ENCODE data around the gene BEND3. TPM values are rescaled to one million over a fixed set of nuclear protein-coding genes. Genes with fewer than 3 reads are reported as not detected.
A peak's percentile ranks its signal among the peaks of the same experiment; 100 is the strongest.

BEND3 gene
- total and polyA plus RNA-seq, 10 of the 15 experiments (the other 5 are each of a cell fraction or from before 2014, with no cell fraction given) = 1.1 to 9.0 (median 3.6) TPM

DNA sequence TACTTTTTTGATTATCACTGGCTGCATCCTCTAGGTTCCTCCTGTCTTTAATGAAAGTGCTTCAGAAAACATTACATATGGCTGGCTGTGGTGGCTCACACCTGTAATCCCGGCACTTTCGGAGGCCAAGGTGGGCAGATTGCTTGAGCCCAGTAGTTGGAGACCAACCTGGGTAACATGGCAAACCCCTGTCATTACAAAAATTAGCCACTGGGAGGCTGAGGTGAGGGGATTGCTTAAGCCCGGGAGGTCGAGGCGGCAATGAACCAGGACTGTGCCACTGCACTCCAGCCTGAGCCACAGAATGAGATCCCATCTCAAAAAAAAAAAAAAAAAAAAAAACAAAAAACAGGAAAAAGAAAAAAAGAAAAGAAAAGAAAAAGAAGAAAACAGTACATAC lies 35.3 kb downstream of the BEND3 start:
- CTCF ChIA-PET = interaction anchor here (3.7 kb wide), 1 partner anchor 34 kb away, joined by 23 read pairs; no protein-coding TSS in a partner anchor
- H3K9me3 ChIP-seq (replicated peaks; ENCODE audit: control insufficient read depth, insufficient read depth, low read length) = peaks cover 4% of the 10 kb centered on the region; the same call in 2 of the 3 replicates
- POLR2A ChIA-PET = interaction anchor here (0.5 kb wide), 1 partner anchor 13 kb away, joined by 3 read pairs; no protein-coding TSS in a partner anchor
- in situ Hi-C loops (cut with MboI) = no loop called here
- H3K9ac ChIP-seq (ENCODE audit: control insufficient read depth, insufficient read depth, low read length) = no peak overlapping the region
- 0 out of 4 replicates have a peak, but pooled peaks cover 0 to 1% of the 10 kb centered on the region in 2 experiments for H3K36me3 ChIP-seq (ENCODE audit: control insufficient read depth in 2 of 2, insufficient read depth in 2 of 2, low read length in 1 of 2)
- SMC1A ChIA-PET (ENCODE audit: uncharacterized antibody, unreplicated experiment) = interaction anchor here (1.5 kb wide), 1 partner anchor 34 kb away, joined by 3 read pairs; no protein-coding TSS in a partner anchor
- intact Hi-C loops (cut with micrococcal nuclease; ENCODE audit: unreplicated experiment) = no loop called here
- H3K4me2 ChIP-seq (ENCODE audit: control insufficient read depth, insufficient read depth) = no peak overlapping the region
- ATAC-seq = peak; percentile 62
- FAIRE-seq = no peak
- DNase-seq (ENCODE audit: low read depth, low spot score) = no peak
- no peaks in the 10 kb centered on the region for H3K27me3 ChIP-seq (replicated peaks in 1 of 2; ENCODE audit: control insufficient read depth in 2 of 2, insufficient read depth in 2 of 2, low read length in 1 of 2)
- TF ChIP-seq, protein P1, sequence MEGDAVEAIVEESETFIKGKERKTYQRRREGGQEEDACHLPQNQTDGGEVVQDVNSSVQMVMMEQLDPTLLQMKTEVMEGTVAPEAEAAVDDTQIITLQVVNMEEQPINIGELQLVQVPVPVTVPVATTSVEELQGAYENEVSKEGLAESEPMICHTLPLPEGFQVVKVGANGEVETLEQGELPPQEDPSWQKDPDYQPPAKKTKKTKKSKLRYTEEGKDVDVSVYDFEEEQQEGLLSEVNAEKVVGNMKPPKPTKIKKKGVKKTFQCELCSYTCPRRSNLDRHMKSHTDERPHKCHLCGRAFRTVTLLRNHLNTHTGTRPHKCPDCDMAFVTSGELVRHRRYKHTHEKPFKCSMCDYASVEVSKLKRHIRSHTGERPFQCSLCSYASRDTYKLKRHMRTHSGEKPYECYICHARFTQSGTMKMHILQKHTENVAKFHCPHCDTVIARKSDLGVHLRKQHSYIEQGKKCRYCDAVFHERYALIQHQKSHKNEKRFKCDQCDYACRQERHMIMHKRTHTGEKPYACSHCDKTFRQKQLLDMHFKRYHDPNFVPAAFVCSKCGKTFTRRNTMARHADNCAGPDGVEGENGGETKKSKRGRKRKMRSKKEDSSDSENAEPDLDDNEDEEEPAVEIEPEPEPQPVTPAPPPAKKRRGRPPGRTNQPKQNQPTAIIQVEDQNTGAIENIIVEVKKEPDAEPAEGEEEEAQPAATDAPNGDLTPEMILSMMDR (IDR thresholded peaks at IDR 0.05 in 2 of 3, conservative IDR thresholded peaks at IDR 0.05 in 1 of 3; ENCODE audit: control insufficient read depth in 2 of 3, extremely low read depth in 1 of 3, insufficient read depth in 1 of 3, low read depth in 3 of 3, low read length in 3 of 3) = peak; percentile 9 to 42 (median 17); a peak in 2 of 6 replicates
- TF ChIP-seq RAD21 (IDR thresholded peaks at IDR 0.05; ENCODE audit: insufficient read depth, low read depth, low read length) = peak; percentile 38
- no peak for TF ChIP-seq BCL11A (IDR thresholded peaks at IDR 0.05; ENCODE audit: low read depth, low read length)
- H2AFZ ChIP-seq (ENCODE audit: control insufficient read depth, low read depth, low read length) = no peak overlapping the region
- WGBS (ENCODE audit: insufficient coverage, insufficient replicate concordance, low lambda C conversion rate, missing lambda C conversion rate) = 86% methylated on average over 5 of the region's 5 CpGs
- no TSS peak for BruUV-seq (replicated peaks)
- H3K4me1 ChIP-seq (ENCODE audit: control insufficient read depth, insufficient read depth, low read length) = peaks cover 10% of the 10 kb centered on the region; the same call in 1 of the 2 replicates
- H3K27ac ChIP-seq (ENCODE audit: control insufficient read depth, insufficient read depth) = no peak overlapping the region
- no peaks in the 10 kb centered on the region for H4K20me1 ChIP-seq (ENCODE audit: control insufficient read depth, insufficient read depth)
- H3K4me3 ChIP-seq = no peak overlapping the region
- no peaks in the 10 kb centered on the region for H3K79me2 ChIP-seq (ENCODE audit: control insufficient read depth, insufficient read depth, low read length)
- RAD21 ChIA-PET (ENCODE audit: unreplicated experiment) = no interaction called here

DNA sequence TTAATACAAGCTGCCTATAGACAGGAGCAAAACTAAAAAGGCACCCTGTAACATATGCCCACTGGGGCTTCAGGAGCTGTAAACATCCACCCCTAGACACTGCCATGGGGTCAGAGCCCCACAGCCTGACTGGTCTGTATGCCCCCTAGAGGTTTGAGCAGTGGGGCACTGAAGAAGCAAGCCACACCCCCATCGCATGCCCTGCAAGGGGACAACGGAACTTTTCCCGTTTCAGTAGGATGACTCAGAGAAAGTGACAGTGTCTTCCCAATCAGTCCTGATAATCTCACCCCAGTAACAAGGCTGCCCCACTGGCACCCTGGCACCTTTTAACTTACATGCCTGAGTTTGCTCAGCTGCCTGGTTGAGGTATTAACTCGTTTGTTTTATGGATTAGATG lies 35.9 kb downstream of the BEND3 start:
- CTCF ChIA-PET = interaction anchor here (0.6 to 3.7 kb wide), 2 partner anchors 34 to 53 kb away, joined by 3 to 23 read pairs; no protein-coding TSS in a partner anchor
- DNase-seq (ENCODE audit: low read depth, low spot score) (no peak), ATAC-seq (no peak), FAIRE-seq (no peak)
- Histone ChIP-seq H3K9me3 (replicated peaks; ENCODE audit: control insufficient read depth, insufficient read depth, low read length) (peaks cover 4% of the 10 kb centered on the region; the same call in 2 of the 3 replicates), H3K27me3 (replicated peaks in 1 of 2; ENCODE audit: control insufficient read depth in 2 of 2, insufficient read depth in 2 of 2, low read length in 1 of 2) (no peaks in the 10 kb centered on the region), H4K20me1 (ENCODE audit: control insufficient read depth, insufficient read depth) (no peaks in the 10 kb centered on the region), H3K36me3 (ENCODE audit: control insufficient read depth in 2 of 2, insufficient read depth in 2 of 2, low read length in 1 of 2) (0 out of 4 replicates have a peak, but pooled peaks cover 0 to 1% of the 10 kb centered on the region in 2 experiments), H3K79me2 (ENCODE audit: control insufficient read depth, insufficient read depth, low read length) (no peaks in the 10 kb centered on the region), H3K4me1 (ENCODE audit: control insufficient read depth, insufficient read depth, low read length) (peaks cover 10% of the 10 kb centered on the region; the same call in 1 of the 2 replicates), H3K4me2 (ENCODE audit: control insufficient read depth, insufficient read depth) (no peak overlapping the region), H3K27ac (ENCODE audit: control insufficient read depth, insufficient read depth) (no peak overlapping the region), H3K4me3 (no peak overlapping the region), H3K9ac (ENCODE audit: control insufficient read depth, insufficient read depth, low read length) (no peak overlapping the region), H2AFZ (ENCODE audit: control insufficient read depth, low read depth, low read length) (no peak overlapping the region)
- SMC1A ChIA-PET (ENCODE audit: uncharacterized antibody, unreplicated experiment) = interaction anchor here (1.5 kb wide), 1 partner anchor 35 kb away, joined by 3 read pairs; no protein-coding TSS in a partner anchor
- RAD21 ChIA-PET (ENCODE audit: unreplicated experiment) = no interaction called here
- POLR2A ChIA-PET = no interaction called here
- in situ Hi-C loops (cut with MboI) = no loop called here
- WGBS (ENCODE audit: insufficient coverage, insufficient replicate concordance, low lambda C conversion rate, missing lambda C conversion rate) = 75% methylated on average over 4 of the region's 4 CpGs
- no TSS peak for BruUV-seq (replicated peaks)
- intact Hi-C loops (cut with micrococcal nuclease; ENCODE audit: unreplicated experiment) = no loop called here
- TF ChIP-seq CHD2 (IDR thresholded peaks at IDR 0.05; ENCODE audit: borderline replicate concordance, low read depth, low read length) (no peak), EZH2 (IDR thresholded peaks at IDR 0.05; ENCODE audit: borderline replicate concordance, control insufficient read depth, low read depth, low read length) (no peak), CBFB (IDR thresholded peaks at IDR 0.05; ENCODE audit: low read depth) (no peak), MYC (IDR thresholded peaks at IDR 0.05; ENCODE audit: insufficient read depth, insufficient read length, insufficient replicate concordance, low read length, severe bottlenecking) (no peak)
- TF ChIP-seq, protein P2, sequence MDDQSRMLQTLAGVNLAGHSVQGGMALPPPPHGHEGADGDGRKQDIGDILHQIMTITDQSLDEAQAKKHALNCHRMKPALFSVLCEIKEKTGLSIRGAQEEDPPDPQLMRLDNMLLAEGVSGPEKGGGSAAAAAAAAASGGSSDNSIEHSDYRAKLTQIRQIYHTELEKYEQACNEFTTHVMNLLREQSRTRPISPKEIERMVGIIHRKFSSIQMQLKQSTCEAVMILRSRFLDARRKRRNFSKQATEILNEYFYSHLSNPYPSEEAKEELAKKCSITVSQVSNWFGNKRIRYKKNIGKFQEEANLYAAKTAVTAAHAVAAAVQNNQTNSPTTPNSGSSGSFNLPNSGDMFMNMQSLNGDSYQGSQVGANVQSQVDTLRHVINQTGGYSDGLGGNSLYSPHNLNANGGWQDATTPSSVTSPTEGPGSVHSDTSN (IDR thresholded peaks at IDR 0.05; ENCODE audit: insufficient replicate concordance, low read depth, low read length) = no peak
- TF ChIP-seq, protein P3, sequence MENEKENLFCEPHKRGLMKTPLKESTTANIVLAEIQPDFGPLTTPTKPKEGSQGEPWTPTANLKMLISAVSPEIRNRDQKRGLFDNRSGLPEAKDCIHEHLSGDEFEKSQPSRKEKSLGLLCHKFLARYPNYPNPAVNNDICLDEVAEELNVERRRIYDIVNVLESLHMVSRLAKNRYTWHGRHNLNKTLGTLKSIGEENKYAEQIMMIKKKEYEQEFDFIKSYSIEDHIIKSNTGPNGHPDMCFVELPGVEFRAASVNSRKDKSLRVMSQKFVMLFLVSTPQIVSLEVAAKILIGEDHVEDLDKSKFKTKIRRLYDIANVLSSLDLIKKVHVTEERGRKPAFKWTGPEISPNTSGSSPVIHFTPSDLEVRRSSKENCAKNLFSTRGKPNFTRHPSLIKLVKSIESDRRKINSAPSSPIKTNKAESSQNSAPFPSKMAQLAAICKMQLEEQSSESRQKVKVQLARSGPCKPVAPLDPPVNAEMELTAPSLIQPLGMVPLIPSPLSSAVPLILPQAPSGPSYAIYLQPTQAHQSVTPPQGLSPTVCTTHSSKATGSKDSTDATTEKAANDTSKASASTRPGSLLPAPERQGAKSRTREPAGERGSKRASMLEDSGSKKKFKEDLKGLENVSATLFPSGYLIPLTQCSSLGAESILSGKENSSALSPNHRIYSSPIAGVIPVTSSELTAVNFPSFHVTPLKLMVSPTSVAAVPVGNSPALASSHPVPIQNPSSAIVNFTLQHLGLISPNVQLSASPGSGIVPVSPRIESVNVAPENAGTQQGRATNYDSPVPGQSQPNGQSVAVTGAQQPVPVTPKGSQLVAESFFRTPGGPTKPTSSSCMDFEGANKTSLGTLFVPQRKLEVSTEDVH (IDR thresholded peaks at IDR 0.05; ENCODE audit: low read depth, partially characterized antibody) = no peak

All from GM12878 (cell line).